ENCODE results near the gene SMIM33. TPM values are rescaled to one million over a fixed set of nuclear protein-coding genes. Genes with fewer than 3 reads are reported as not detected.
"Not testable (repeated sequence)": the region's sequence is repeated elsewhere in the genome, so short reads cannot be mapped to it uniquely, and the experiment has no call there.

The SMIM33 gene
- polyA plus RNA-seq, 1 donor: not detected

DNA sequence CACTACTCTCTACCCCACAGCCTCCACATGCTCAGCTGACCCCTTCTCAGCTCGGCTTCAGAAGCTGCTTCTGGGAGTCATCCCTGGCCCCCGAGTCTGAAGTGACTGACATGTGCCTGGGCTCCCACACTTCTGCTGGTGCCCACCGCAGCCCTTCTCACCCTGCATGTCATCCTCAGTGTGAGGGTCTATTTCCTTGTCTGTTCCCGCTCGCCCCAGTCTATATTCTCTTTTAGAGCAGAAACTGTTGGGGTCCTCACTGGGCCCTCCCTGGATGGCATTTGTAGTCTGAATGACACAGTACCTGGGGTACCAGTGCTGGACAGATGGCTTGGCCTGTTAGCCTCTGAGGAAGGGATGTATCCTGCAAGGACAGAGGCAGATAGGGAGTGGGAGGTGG lies 13.6 kb upstream of the SMIM33 start:
- DNase-seq: no peak

- DNase-seq: no peak
These were observed 13.0 kb upstream of the SMIM33 start for GRCh38 chr5:139457653-139458306.

DNA sequence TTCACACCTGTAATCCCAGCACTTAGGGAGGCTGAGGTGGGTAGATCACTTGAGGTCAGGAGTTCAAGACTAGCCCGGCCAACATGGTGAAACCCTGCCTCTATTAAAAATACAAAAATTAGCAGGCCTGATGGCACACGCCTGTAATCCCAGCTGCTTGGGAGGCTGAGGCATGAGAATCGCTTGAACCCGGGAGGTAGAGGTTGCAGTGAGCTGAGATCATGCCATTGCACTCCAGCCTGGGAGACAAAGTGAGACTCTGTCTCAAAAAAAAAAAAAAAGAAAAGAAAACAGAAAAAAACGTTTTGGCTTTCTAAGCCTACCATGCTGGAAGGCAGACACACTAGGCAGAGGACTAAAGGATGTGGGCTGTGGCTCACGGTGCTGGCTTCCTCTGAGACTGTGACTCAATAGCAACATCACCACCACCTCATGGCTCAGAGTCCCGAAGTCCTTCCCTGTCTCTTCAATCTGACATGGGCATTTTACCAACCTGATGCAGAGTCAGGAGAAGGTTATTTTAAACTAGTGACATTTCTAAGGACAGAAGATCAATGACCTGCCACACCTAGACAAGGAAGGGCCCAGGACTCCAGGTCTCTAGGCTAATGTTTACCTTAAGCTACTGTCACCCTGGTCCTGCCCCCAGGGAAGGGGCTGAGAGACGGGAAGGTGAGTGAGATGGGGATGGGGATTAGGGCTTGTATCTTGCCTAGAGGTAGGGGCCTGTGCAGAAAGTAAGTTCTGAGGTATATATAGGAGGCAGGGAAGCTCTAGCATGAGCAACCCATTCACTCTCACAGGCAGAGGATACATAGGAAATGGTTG lies 12.0 kb upstream of the SMIM33 start:
- DNase-seq: no peak

DNA sequence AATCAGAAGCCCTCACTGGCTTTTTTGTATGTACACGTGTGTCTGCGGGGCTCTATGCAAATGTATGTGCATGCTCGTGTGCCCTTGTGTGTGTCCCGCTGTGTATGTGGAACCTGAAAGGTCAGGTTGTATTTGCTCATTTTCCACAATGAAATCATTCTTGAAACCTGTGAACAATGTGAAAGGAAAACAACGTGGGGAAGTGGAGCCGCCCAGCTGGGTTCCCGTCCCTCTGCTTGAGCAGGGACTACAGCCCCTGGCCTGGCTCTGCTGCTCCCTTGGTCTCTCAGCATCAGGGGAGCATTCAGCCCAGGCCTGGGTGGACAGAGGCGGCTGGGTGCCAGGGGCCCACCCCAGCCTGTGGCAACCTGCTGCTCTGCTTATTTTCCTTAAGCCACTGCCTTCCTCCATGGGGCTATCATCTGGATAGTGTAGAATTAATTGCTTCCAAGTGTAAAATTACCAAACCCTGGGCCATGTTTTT lies 11.3 kb upstream of the SMIM33 start:
- DNase-seq: no peak

DNA sequence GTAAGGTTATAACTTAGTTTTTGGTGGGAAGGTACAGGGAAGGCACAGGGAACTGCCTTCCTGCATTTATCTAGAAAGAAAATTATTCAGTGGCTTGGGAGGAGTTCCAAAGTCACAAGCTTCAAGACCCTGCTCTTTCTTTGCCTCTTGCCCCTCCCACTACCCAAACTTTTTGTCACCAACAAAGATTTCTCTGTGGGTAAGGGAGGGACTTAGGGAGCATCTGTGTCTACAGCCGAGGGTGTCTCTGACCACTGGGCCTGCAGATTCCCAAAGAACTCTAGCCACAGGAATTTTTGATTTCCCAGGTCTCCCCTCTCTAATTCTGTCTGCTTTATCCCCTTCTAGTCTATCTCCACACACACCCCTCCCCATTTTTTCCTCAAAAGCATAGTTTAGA lies 10.3 kb upstream of the SMIM33 start:
- DNase-seq: no peak

GRCh38 chr5:139461176-139461575 lies 9.6 kb upstream of the SMIM33 start:
- DNase-seq: no peak

DNA sequence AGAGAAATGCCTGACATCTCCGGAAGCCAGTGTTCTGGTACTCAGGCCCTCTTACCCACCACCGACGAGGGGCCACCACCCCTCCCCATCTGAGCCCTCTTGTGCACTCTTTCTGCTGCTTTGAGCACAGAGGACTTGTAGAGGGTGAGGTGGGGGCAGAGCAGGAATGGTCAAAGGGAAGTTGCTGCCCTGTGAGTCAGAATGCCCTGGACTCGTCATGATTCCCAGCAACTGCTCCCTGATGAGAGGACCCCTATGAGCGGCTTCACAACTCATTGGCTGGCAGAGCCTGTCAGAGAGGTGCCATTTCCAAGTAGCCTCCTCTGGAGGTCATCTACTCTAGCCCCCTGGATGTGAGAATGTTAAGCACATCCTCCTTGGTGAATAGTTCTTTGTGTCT lies 9.1 kb upstream of the SMIM33 start:
- DNase-seq: no peak

GRCh38 chr5:139462586-139463276 lies 8.1 kb upstream of the SMIM33 start, which contains the start of gene ECSCR:
TSS of gene ECSCR (minus strand) at chr5:139462743. CDS start at chr5:139462670, 73 bp downstream.
- no peak for DNase-seq

DNA sequence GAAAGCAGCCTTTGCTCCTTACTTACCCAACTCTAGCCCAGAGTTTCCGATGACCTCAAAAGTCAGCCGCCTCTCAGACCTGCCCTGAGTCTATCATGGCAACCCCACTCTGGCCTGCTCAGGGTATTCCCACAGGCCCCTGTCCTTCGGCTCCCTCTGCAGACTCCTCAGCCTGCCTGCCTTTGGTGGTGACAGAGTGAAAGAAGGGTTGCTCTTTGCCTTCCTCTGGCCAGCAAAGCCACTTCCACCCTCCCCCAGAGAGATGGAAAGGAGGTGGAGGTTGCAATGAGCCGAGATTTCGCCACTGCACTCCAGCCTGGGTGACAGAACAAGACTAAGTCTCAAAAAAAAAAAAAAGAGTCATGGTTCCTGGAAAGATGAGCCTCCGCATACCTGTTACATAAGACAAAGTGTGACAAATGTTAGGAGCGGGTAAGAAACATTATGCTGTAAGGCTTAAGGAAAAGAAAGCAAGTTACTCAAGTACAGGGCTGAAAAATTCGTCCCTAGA lies 2.3 kb upstream of the SMIM33 start:
- DNase-seq: no peak

DNA sequence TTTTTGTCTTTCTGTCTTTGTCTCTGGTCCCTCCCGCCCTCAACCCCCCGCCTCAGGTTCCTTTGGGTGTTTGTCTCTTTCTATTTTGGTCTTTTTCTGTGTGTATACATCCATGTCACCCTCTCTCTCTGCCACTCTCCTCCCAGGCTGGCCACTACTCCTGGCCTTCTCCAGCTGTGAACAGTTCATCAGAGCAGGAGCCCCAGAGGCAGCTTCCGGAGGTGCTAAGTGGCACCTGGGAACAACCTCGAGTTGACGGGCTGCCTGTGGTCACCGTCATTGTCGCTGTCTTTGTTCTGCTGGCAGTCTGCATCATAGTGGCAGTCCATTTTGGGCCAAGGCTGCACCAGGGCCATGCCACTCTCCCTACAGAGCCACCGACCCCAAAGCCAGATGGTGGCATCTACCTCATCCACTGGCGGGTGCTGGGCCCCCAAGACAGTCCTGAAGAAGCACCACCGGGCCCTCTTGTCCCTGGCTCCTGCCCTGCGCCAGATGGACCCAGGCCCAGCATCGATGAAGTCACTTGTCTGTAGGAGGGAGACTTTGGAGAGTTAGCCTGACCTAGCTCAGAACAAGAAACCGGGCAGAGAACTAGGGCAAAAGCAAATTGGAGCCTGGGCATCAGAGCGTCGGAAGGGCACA lies 1.7 kb downstream of the SMIM33 start:
- no peak for DNase-seq

DNA sequence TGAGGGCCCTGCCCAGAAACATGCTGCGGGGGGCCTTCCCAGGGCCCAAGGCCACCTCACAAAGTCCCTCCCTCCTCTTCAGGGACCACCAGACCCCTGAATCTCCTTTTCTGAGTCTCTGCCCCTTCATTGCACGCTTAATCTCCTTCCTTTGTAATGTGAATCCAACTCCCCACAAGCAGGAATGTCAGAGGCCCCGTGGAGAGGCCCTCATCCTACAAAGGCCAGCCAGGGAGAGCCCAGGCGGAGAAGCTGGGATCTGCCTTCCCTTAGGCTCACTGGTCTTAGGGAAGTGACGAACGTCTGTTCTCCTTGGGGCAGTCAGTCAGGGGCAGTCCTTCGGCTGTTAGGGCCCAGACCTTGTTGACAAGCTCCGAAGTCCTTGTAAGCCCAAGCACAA lies 2.3 kb downstream of the SMIM33 start:
- DNase-seq: no peak

- no peak for DNase-seq
These were observed 2.8 kb downstream of the SMIM33 start for GRCh38 chr5:139473565-139473964.

DNA sequence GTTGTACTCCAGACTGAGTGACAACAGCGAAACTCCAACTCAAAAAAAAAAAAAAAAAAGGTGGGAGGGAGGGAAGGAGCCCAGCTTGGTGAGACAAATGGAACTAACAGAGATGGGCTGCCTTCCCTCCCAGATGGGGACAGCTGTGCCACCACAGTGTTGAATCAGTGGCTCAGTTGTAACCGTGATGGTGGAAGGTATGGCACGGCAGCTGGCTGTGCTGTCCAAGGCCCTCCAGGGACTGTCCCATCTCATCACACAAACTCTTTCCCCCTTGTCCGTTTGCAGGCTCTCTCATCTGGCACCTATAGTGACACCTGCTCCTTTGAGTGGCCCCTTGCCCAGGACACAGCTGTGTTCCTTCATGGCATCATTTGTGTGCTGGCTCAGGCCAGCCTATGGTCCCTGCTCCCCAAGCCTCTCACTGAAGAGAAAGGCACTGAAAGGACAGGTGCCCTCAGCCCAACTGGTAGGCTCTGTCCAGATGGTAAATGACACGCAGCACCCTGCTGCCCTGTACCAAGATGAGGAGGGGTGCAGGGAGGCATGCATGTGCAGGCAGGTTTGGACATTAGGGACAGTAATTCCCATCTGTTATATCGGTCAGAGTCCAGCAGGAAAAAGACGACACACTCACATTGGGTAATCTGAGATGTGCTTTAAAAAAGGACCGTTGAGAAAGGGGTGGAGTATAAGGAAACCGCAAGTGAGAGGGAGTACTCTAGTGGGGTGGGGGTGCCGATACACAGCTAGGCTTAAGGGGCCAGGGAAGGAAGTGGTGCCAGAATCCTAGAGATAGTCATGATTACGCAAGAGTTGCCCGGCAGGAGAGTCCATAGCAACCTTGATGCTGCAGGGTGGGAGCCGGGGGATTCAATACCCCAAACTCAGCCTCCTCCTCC lies 4.3 kb downstream of the SMIM33 start:
- no peak for DNase-seq

DNA sequence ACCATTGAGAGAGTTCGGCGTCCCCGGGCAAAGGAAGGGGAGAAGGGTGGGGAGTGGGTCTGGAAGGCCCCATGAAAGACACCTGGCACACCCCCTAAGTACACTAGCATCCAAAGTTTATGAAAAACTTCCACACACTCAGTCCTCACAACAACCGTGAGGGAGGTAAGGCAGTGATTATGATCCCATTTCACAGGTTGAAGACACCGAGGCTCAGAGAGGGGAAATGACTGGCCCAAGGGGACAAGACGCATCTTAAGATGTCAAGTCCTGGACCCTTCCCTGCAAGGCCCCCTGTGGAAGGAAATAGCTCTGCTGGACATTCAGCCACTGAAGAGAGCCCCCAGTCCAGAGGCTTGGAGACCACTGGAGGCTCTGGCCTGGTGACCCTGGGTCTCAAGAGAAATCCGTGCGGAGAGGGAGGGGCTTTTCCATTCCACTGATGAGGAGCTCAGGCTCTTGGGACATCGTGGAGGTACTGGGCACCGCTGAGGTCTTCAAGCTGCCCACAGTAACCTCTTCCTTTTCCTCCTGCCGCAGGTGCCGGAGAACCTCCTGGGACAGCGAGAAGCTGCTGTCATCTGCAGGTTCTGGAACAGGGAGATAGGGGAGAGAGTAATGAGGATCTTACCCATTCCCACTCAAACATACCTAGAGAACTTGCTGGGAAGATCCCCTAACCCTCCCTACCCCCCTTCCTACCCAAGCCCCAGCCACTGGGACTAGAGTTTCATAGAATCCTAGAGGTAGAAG lies 5.2 kb downstream of the SMIM33 start:
- no peak for DNase-seq

DNA sequence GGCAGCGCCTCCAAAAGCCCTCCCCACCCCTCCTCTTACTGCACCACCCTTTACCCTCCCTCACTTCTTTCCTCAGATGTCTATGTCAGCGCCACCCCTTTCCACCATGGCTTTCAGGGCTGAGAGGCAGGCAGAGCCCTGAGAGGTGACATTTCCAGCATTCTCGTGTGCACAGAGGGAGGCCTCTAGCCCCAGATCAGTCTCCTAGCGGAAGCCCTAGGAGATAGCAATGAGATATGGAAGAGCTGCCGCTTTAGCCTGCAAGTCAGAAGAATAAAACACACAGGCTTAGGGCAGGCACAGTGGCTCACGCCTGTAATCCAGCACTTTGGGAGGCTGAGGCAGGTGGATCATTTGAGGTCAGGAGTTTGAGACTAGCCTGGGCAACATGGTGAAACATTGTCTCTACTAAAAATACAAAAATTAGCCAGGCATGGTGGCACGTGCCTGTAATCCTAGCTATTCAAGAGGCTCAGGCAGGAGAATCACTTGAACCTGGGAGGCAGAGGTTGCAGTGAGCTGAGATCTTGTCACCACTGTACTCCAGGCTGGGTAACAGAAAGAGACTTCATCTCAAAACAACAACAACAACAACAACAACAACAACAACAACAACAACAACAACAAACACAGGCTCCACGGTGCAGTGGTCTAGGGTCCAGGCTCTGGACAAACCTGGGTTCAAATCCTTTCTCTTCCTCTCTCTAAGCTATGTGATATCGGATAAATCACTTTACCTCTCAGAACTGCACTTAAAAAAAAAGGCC lies 8.0 kb downstream of the SMIM33 start:
- DNase-seq: not testable (repeated sequence)

DNA sequence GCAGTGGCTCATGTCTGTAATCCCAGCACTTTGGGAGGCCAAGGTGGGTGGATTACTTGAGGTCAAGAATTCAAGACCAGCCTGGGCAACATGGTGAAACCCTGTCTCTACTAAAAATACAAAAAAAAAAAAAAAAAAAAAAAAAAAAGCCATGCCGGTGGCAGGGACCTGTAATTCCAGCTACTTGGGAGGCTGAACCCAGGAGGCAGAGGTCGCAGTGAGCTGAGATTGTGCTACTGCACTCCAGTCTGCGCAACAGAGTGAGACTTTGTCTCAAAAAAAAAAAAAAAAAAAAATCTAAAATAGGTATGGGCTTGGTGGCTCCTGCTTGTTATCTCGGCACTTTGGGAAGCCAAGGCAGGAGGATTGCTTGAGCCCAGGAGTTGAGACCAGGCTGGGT lies 8.9 kb downstream of the SMIM33 start:
- DNase-seq: not testable (repeated sequence)

DNA sequence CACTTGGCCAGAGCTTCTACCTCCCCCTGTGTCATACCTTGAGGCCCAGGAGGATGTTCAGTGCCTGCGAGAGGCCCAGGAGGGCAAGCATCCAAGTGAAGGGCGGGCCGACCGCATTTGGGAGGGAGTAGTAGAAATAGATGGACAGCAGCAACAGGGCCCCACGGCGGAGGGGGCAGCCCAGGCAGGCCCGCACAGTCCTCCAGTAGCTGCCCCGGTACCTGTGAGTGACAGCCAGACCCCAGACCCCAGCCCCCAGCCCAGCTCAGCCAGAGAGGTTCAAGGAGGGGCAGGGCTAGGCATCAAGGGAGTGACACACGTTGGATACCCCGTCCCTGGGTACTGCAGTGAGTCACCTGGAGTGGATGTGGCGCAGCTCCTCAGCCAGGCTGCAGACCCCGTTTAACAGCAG lies 10.3 kb downstream of the SMIM33 start:
- DNase-seq: peak; percentile 50

DNA sequence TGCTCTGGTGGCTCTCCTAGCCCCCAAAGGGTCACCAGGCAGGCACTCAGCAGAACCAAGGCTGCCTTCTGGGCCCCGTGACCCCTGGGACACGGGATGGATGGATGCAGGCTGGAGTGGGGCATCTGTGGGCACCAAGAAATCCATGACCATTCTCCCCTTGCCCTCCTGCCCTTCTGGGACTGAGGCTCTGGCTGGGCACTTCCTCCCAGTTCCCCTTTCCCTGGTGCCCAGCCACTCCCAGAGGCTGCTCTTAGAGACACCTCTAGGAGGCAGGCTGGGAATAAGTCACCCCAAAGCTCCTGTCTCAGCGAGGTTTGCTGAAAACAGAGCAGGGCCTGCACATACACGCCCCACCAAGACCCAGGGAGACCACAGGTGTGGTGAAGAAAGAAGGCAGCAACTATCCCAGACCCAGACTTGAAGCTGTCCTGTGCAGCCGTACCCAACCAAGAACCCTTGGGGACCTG lies 10.8 kb downstream of the SMIM33 start:
- DNase-seq: no peak

- peak; percentile 81 for DNase-seq
These were observed 11.5 kb downstream of the SMIM33 start, which contains the start of gene STING1 for GRCh38 chr5:139482050-139482889. TSS of gene STING1 (minus strand) at chr5:139482758. CDS start at chr5:139481704, 1,054 bp downstream.
